Measurements from ENCODE around the gene PRSS2. TPM values are rescaled to one million over a fixed set of nuclear protein-coding genes. Genes with fewer than 3 reads are reported as not detected.

Gene PRSS2
- total and polyA plus RNA-seq, 2 experiments from 2014 or later = 94.7 to 241 TPM

DNA sequence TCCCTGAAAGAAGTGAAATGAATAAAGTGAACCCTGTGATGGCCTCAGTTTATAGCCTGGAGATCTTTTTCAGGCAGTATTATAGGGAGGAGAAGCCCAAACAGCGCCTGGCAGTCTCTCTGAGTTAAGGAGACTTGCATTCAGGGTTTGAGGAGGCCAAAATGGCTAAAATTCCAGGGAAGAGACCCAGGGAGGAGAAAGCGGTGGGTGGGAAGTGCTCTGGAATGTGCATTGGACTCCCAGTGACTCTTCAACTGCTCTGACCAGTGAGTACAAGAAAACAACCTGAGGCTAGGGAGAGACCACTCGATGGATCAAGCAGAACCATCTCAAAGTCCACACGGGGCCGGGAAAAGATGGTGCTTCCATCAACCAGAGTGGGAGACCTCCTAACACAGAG lies 48.8 kb downstream of the PRSS2 start:
- H3K27ac ChIP-seq = no peak overlapping the region
- H3K4me1 ChIP-seq (ENCODE audit: insufficient read depth) = no peaks in the 10 kb centered on the region
- no peak overlapping the region for H3K4me3 ChIP-seq
- TF ChIP-seq EZH2phosphoT487 (IDR thresholded peaks at IDR 0.05; ENCODE audit: low read depth, severe bottlenecking, unreplicated experiment) (no peak), EZH2 (IDR thresholded peaks at IDR 0.05; ENCODE audit: borderline replicate concordance) (no peak), CTCF (IDR thresholded peaks at IDR 0.05; ENCODE audit: poor library complexity) (no peak)
- 92% methylated on average over 5 of the region's 5 CpGs for WGBS (ENCODE audit: low lambda C conversion rate, missing lambda C conversion rate)
- H4K20me1 ChIP-seq (ENCODE audit: insufficient read depth, poor library complexity, severe bottlenecking) = no peaks in the 10 kb centered on the region
- H3K9me2 ChIP-seq (replicated peaks; ENCODE audit: insufficient read depth) = no peaks in the 10 kb centered on the region
- no peaks in the 10 kb centered on the region for H3K79me2 ChIP-seq
- H2AFZ ChIP-seq = no peak overlapping the region
- H3K36me3 ChIP-seq (replicated peaks; ENCODE audit: insufficient read depth, low read depth) = no peaks in the 10 kb centered on the region
- H3K27me3 ChIP-seq = peaks cover 7% of the 10 kb centered on the region
- no peaks in the 10 kb centered on the region for H3K9me3 ChIP-seq (ENCODE audit: low read depth)
- H3K4me2 ChIP-seq = no peak overlapping the region
- no peak for DNase-seq (ENCODE audit: low spot score)

DNA sequence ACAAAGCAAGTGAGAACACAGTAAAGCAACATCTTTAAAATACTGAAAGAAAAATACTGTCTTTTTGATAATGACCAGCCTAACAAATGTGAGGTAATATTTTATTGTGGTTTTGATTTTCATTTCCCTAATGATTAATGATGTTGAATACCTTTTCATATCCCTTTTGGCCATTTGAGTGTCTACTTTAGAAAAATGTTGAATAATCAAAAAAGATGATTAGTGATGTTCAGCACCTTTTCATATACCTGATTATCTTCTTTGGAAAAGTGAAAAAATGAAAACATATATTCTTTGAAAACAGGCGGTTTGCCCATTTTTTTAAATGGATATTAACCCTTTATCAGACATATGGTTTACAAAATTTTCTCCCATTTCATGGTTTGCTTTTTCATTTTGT lies 51.9 kb downstream of the PRSS2 start:
- TF ChIP-seq EZH2 (IDR thresholded peaks at IDR 0.05; ENCODE audit: borderline replicate concordance) = no peak
- TF ChIP-seq EZH2phosphoT487 (IDR thresholded peaks at IDR 0.05; ENCODE audit: low read depth, severe bottlenecking, unreplicated experiment) = no peak
- TF ChIP-seq CTCF (IDR thresholded peaks at IDR 0.05; ENCODE audit: poor library complexity) = no peak
- no peak overlapping the region for H3K4me3 ChIP-seq
- no peak overlapping the region for H3K27ac ChIP-seq
- H3K4me1 ChIP-seq (ENCODE audit: insufficient read depth) = no peaks in the 10 kb centered on the region
- no peak overlapping the region for H2AFZ ChIP-seq
- H3K79me2 ChIP-seq = no peaks in the 10 kb centered on the region
- H3K4me2 ChIP-seq = no peak overlapping the region
- no peaks in the 10 kb centered on the region for H3K9me3 ChIP-seq (ENCODE audit: low read depth)
- H3K9me2 ChIP-seq (replicated peaks; ENCODE audit: insufficient read depth) = no peaks in the 10 kb centered on the region
- no peaks in the 10 kb centered on the region for H3K36me3 ChIP-seq (replicated peaks; ENCODE audit: insufficient read depth, low read depth)
- no peak for DNase-seq (ENCODE audit: low spot score)
- no peaks in the 10 kb centered on the region for H3K27me3 ChIP-seq
- 62% methylated on average over 1 of the region's 1 CpG for WGBS (ENCODE audit: low lambda C conversion rate, missing lambda C conversion rate)
- no peaks in the 10 kb centered on the region for H4K20me1 ChIP-seq (ENCODE audit: insufficient read depth, poor library complexity, severe bottlenecking)

Small RNA genes lying within 50 kb of the gene (small RNA-seq; reads per million reads assigned to genes)
- gene TRBD1 = not detected
- gene TRBJ1-1 = not detected
- gene TRBJ1-2 = not detected
- gene TRBJ1-3 = not detected
- not detected for gene TRBJ1-4
- gene TRBJ1-5 = not detected
- gene TRBJ1-6 = not detected
- gene TRBJ2-1 = not detected
- gene TRBJ2-2 = not detected
- not detected for gene TRBJ2-2P
- not detected for gene TRBJ2-3
- not detected for gene TRBJ2-4
- gene TRBJ2-5 = not detected
- not detected for gene TRBJ2-6
- not detected for gene TRBJ2-7

Other genes starting within 250 kb of the PRSS2 start
- 69.8 and 71.2 TPM in 2 replicates for gene PRSS1, start 21.5 kb upstream of the PRSS2 start, total RNA-seq
- 67.6 and 78.5 TPM in 2 replicates for gene PRSS1, start 21.5 kb upstream of the PRSS2 start, polyA plus RNA-seq
- 7.4 and 14.8 TPM in 2 replicates for gene EPHB6, start 84.1 kb downstream of the PRSS2 start, total RNA-seq
- gene EPHB6, start 84.1 kb downstream of the PRSS2 start, polyA plus RNA-seq = 23.0 and 29.6 TPM in 2 replicates
- gene TRPV6, start 114.8 kb downstream of the PRSS2 start, total RNA-seq = 3.5 and 5.9 TPM in 2 replicates
- gene TRPV6, start 114.8 kb downstream of the PRSS2 start, polyA plus RNA-seq = 3.7 and 8.5 TPM in 2 replicates
- not detected in 2 replicates for gene TRPV5, start 162.8 kb downstream of the PRSS2 start, total RNA-seq
- not detected in 2 replicates for gene TRPV5, start 162.8 kb downstream of the PRSS2 start, polyA plus RNA-seq
- not detected in 2 replicates for gene LLCFC1, start 168.5 kb downstream of the PRSS2 start, total RNA-seq
- not detected in 2 replicates for gene LLCFC1, start 168.5 kb downstream of the PRSS2 start, polyA plus RNA-seq
- gene KEL, start 191.4 kb downstream of the PRSS2 start, total RNA-seq = 8.7 and 22.4 TPM in 2 replicates
- gene KEL, start 191.4 kb downstream of the PRSS2 start, polyA plus RNA-seq = 12.7 and 12.8 TPM in 2 replicates

Measured in hepatocyte (in vitro differentiated cells).